Lung (tissue), 12 donors: ENCODE measurements around the gene PLA2G6. TPM values are rescaled to one million over a fixed set of nuclear protein-coding genes. Genes with fewer than 3 reads are reported as not detected.

Source experiments
- ATAC-seq: fragments of 200-7000 bp; cut with Tn5 transposase; one replicate; pipeline ENCODE4 v1.9.1; 2020; ENCODE audit warnings: moderate number of reproducible peaks; ENCODE audit not compliant: insufficient read depth, low FRiP score
- DNase-seq, 3 donors: peaks; one replicate each; pipeline ENCODE4 v3.0.0-alpha.2; 2013 to 2017
- H3K27ac ChIP-seq, 2 donors: one replicate each; pipeline ENCODE4 v1.5.1; 2013; ENCODE audit warnings: mild to moderate bottlenecking in 2 of 2, moderate library complexity in 2 of 2, control low read depth in 1 of 2, inconsistent platforms in 1 of 2, low read depth in 1 of 2, low read length in 1 of 2
- H3K27me3 ChIP-seq, 3 donors: one replicate each; pipeline ENCODE4 v1.5.1; 2013; ENCODE audit warnings: low read length in 2 of 3; ENCODE audit not compliant: control insufficient read depth in 3 of 3, insufficient read depth in 3 of 3
- H3K36me3 ChIP-seq, 4 donors: one replicate each; pipeline ENCODE4 v1.5.1; 2013; ENCODE audit warnings: low read length in 4 of 4, mild to moderate bottlenecking in 1 of 4, moderate library complexity in 1 of 4; ENCODE audit not compliant: control insufficient read depth in 4 of 4, insufficient read depth in 4 of 4
- H3K4me1 ChIP-seq, 5 donors: one replicate each; pipeline ENCODE4 v1.5.1; 2013; ENCODE audit warnings: low read length in 5 of 5, mild to moderate bottlenecking in 2 of 5, moderate library complexity in 1 of 5; ENCODE audit not compliant: control insufficient read depth in 5 of 5, insufficient read depth in 5 of 5
- H3K4me3 ChIP-seq: one replicate; pipeline ENCODE4 v1.5.1; 2013; ENCODE audit warnings: mild to moderate bottlenecking, control low read depth, moderate library complexity
- H3K9ac ChIP-seq, 2 donors: one replicate each; pipeline ENCODE4 v1.5.1; 2013; ENCODE audit warnings: low read length in 2 of 2, control low read depth in 1 of 2; ENCODE audit not compliant: insufficient read depth in 1 of 2
- H3K9me3 ChIP-seq, 4 donors: one replicate each; pipeline ENCODE4 v1.5.1; 2013; ENCODE audit warnings: low read length in 3 of 4, mild to moderate bottlenecking in 1 of 4, moderate library complexity in 1 of 4; ENCODE audit not compliant: control insufficient read depth in 4 of 4, insufficient read depth in 3 of 4
- WGBS, 2 donors: extraction: QIAGEN DNeasy Blood & Tissue Kit; methylation state at CpG; one replicate each; pipeline ENCODE4 v1.1.7; 2013; 5-methylcytosine and 5-hydroxymethylcytosine counted together
- polyA plus RNA-seq, 2 donors: library from polyadenylated mRNA; stranded (reverse); fragments of 200-250 nt; gene quantifications; one replicate each; pipeline ENCODE4 v1.2.1, GENCODE V29; 2013
- total RNA-seq, 2 donors: library from RNA; depleted of rRNA in 1 of 2; stranded (reverse); fragments of >200 nt in 1 of 2; gene quantifications; one replicate each; pipeline ENCODE4 v1.2.1, GENCODE V29; 2014 to 2021
- TF ChIP-seq, protein P1 (sequence below): IDR thresholded peaks from 2 replicates; pipeline ENCODE4 v1.5.1; 2012; ENCODE audit warnings: mild to moderate bottlenecking; ENCODE audit errors: control extremely low read depth, extremely low read depth
- donor health status: control.
- donor health status: control.
- donor health status: Bipolar disorder and iron deficiency.
- donor health status: healthy.
- donor health status: DM: yes; HTN: yes; CAD: no.

PLA2G6 gene
- total and polyA plus RNA-seq, 4 donors, result 11.9 to 73.5 (median 37.3) TPM

DNA sequence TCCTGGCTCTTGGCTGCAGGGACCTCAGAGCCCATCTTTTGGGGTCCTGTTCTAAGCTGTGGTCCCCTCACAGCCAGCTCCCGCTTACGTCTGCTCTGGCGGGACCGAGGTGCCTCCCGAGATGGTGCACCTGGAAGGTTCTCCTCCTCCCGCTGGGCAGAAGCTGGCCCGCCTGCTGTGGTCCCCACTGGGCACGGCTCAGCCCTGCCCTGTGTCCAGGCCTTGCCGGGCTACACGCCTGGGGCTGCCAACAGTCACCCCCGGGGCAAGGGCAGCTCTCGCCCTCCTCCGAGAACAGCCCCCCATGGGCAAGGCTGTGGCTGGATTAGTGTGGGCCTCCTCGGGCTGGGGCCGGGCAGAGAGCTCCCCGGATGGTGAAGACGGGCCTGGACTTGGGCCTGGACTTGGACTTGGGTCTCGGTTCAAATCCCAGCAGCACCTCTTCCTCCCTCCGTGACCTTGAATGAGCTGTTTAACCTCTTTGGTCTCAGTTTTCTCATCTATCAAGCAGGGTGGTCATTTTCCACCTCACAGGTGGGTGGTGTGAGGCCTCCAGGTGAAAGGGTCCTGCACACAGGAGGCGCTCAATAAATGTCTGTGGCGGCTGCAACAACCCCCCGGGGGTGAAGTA is 72.1 kb downstream of the PLA2G6 start:
- DNase-seq, result peak; percentile 38 to 75 (median 67)
- Histone ChIP-seq H3K4me3 (no peak overlapping the region), H3K4me1 (peaks cover 0 to 6% (median 0%) of the 10 kb centered on the region in 5 donors), H3K27me3 (no peaks in the 10 kb centered on the region), H3K36me3 (peaks cover 0 to 6% (median 0%) of the 10 kb centered on the region in 4 donors), H3K9me3 (no peaks in the 10 kb centered on the region), H3K9ac (no peak overlapping the region), H3K27ac (no peak overlapping the region)
- no peak for ATAC-seq
- TF ChIP-seq, protein P1, sequence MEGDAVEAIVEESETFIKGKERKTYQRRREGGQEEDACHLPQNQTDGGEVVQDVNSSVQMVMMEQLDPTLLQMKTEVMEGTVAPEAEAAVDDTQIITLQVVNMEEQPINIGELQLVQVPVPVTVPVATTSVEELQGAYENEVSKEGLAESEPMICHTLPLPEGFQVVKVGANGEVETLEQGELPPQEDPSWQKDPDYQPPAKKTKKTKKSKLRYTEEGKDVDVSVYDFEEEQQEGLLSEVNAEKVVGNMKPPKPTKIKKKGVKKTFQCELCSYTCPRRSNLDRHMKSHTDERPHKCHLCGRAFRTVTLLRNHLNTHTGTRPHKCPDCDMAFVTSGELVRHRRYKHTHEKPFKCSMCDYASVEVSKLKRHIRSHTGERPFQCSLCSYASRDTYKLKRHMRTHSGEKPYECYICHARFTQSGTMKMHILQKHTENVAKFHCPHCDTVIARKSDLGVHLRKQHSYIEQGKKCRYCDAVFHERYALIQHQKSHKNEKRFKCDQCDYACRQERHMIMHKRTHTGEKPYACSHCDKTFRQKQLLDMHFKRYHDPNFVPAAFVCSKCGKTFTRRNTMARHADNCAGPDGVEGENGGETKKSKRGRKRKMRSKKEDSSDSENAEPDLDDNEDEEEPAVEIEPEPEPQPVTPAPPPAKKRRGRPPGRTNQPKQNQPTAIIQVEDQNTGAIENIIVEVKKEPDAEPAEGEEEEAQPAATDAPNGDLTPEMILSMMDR, result no peak
- 89 to 94% methylated on average over 22 of the region's 22 CpGs for WGBS, 2 donors

DNA sequence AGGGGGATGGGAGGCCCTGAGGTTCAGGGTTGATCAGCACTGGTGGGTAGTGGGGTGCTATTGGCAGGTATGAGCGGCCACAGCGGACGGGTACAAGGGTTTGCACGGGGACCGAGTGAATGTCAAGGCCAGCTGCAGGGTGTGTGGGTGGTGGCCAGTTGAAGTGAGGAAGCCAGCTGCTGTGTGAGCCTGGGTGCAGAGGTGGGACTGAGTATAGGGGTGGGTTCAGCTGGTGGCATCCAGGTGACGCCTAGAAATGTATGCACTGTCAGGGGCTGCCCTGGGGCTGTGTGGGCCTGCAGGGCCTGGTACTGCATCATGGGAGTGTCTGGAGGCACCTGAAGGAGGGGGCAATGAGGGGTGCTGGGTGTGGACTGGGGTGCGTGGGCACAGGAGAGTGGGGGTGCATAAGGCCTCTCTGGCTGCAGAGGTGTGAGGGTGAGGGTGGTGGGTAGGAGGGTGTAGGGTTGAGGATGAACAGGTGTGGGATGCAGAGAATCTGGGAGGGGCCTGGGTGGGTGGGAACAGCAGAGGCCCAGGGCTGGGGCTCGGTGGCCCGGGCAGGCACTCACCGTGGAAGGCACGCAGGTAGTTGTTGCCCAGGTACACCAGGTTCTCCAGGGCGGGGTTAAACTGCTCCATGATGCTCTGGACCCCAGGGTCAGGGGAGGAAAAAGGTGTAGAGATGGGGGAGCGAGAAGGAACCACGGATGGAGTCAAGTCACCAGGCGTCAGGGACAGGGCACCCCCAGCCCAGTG is 72.9 kb downstream of the PLA2G6 start:
- Histone ChIP-seq H3K36me3 (peaks cover 0 to 6% (median 0%) of the 10 kb centered on the region in 4 donors), H3K27ac (no peak overlapping the region), H3K27me3 (no peaks in the 10 kb centered on the region), H3K4me1 (peaks cover 0 to 6% (median 0%) of the 10 kb centered on the region in 5 donors), H3K9me3 (no peaks in the 10 kb centered on the region), H3K4me3 (no peak overlapping the region), H3K9ac (no peak overlapping the region)
- TF ChIP-seq, protein P1, result no peak
- 94% methylated on average over 15 of the region's 15 CpGs for WGBS, 2 donors
- no peak for ATAC-seq
- no peak for DNase-seq

DNA sequence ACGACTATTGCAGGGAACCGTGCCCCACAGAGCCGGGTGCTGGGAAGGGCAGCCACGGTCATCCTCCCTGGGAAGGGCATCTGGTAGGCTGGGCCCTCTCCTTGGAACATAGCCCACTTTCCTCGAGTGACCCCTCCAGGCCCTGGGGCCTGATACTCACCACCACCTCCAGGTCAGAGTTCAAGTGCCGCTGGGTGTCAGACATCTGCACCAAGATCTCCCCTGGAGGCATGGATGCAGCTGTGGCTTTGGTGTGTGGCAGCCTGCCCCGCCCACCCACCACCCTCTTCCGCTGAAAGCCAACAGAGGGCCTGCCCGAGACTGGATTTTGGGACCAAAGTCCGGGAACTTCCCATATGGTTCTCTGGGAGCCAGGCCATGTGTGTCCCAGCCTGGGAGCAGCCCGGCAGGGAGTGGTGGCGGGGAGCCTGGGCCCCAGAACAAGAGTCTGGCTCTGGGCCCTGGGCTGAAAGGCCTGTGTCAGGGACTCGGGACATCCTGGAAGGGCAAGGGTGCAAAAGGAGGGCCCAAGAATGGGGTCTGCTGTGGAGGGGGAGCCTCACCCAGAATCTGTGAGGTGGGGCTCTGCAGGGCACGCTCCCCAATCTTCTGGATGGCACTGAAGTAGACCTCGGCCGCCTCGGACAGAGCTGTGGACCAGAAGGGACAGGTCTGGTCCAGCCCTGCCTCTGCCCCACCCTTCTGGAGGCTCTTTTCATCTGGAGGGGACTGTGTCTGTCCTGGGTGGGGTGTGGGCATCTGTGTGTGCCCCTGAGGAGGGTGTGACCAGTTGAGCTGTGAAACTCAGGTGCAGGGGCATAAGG is 73.7 kb downstream of the PLA2G6 start:
- ATAC-seq, result no peak
- Histone ChIP-seq H3K36me3 (peaks cover 0 to 6% (median 0%) of the 10 kb centered on the region in 4 donors), H3K27ac (no peak overlapping the region), H3K9ac (no peak overlapping the region), H3K27me3 (no peaks in the 10 kb centered on the region), H3K4me3 (no peak overlapping the region), H3K9me3 (no peaks in the 10 kb centered on the region), H3K4me1 (peaks cover 0 to 6% (median 0%) of the 10 kb centered on the region in 5 donors)
- 80 to 87% methylated on average over 17 of the region's 17 CpGs for WGBS, 2 donors
- TF ChIP-seq, protein P1, result no peak
- DNase-seq, result peak in 2 of 3 donors; percentile 33 to 45
